A172 (cell line): ENCODE results near the gene KLK1. TPM values are rescaled to one million over a fixed set of nuclear protein-coding genes. Genes with fewer than 3 reads are reported as not detected.
"Not testable (repeated sequence)": the region's sequence is repeated elsewhere in the genome, so short reads cannot be mapped to it uniquely, and the experiment has no call there.

Experiments
- DNase-seq: peaks from one replicate; pipeline ENCODE4 v3.0.0-alpha.2; 2015; ENCODE audit warnings: low spot score
- total RNA-seq: library from RNA; depleted of rRNA; stranded (reverse); fragments of >200 nt; shearing (Covaris generic); gene quantifications from 2 replicates; pipeline ENCODE4 v1.2.3, GENCODE V29; 2014

Gene KLK1
- total RNA-seq, 1 experiment from 2014 or later = not detected

GRCh38 chr19:50817941-50818858, 5.4 kb downstream of the KLK1 start:
- DNase-seq = no peak

DNA sequence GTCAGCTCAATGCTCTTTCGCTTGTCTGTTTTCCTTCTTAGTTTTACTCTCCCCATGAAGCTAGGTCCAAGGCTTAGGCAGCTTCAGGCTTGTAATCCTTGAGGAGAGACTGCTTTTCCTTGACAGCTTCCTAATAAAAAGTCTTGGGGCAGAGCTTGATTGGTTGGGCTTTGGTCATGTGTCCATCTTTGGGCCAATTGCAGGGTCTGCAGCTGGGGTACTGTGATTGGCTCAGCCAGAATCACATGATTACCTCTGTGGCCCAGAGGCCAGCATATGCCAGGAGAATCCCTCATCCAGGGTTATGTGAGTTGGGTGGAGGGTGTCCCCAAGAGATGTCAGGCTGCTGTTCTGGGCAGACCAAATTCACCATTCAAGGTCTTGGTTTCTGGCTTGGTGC, 8.1 kb downstream of the KLK1 start:
- no peak for DNase-seq

- DNase-seq = no peak
Observed at GRCh38 chr19:50814883-50815282, 8.7 kb downstream of the KLK1 start.

GRCh38 chr19:50812474-50812873, 11.1 kb downstream of the KLK1 start:
- DNase-seq = no peak

DNA sequence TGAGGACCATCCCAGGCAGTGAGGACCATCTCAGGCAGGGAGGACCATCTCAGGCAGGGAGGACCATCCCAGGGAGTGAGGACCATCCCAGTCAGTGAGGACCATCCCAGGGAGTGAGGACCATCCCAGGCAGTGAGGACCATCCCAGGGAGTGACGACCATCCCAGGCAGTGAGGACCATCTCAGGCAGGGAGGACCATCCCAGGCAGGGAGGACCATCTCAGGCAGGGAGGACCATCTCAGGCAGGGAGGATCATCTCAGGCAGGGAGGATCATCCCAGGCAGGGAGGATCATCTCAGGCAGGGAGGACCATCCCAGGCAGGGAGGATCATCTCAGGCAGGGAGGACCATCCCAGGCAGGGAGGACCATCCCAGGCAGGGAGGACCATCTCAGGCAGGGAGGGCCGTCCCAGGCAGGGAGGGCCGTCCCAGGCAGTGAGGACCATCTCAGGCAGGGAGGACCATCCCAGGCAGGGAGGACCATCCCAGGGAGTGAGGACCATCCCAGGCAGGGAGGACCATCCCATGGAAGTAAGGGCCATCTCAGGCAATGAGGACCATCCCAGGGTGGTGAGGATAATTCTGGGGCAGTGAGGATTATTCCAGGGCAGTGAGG, 11.9 kb downstream of the KLK1 start:
- not testable (repeated sequence) for DNase-seq

DNA sequence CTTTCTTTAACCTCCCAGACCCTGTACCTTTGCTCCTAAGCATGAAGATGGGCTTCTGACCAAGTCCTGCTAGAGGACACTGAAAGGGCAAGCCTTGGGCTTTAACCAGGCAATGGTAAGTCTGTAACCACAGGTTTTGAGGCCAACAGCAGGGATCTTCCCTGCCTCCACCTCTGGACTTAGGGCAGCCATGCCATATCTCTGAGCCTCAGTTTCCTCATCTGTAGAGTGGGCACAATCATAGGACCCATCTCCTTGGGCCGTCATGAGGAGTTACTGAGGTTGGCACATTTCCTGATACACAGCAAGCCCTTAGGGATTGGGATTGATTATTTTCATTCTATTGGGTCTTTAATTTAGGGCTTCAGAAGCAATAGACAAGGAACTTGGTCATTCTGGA, 14.7 kb downstream of the KLK1 start:
- DNase-seq = no peak

- peak; percentile 98 for DNase-seq
Observed at GRCh38 chr19:50804420-50805272, 18.9 kb downstream of the KLK1 start.

- no peak for DNase-seq
Observed at GRCh38 chr19:50803633-50804419, 19.8 kb downstream of the KLK1 start.

GRCh38 chr19:50801107-50801506, 22.5 kb downstream of the KLK1 start:
- DNase-seq = no peak

DNA sequence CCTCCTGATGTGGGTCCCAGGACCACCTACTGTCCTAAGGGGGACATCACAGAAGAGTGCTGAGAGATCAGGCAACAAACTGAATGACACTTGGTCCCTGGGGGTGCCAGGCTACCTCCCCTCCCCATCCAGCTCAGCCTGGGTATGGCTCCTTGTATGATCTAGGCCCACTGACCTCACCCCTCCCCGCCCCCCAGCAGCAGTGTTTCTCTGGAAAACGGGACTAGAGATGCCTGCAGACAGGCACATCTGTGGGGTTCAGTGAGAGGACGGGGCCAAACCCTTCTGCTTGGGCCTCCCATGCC, 24.1 kb downstream of the KLK1 start:
- no peak for DNase-seq

DNA sequence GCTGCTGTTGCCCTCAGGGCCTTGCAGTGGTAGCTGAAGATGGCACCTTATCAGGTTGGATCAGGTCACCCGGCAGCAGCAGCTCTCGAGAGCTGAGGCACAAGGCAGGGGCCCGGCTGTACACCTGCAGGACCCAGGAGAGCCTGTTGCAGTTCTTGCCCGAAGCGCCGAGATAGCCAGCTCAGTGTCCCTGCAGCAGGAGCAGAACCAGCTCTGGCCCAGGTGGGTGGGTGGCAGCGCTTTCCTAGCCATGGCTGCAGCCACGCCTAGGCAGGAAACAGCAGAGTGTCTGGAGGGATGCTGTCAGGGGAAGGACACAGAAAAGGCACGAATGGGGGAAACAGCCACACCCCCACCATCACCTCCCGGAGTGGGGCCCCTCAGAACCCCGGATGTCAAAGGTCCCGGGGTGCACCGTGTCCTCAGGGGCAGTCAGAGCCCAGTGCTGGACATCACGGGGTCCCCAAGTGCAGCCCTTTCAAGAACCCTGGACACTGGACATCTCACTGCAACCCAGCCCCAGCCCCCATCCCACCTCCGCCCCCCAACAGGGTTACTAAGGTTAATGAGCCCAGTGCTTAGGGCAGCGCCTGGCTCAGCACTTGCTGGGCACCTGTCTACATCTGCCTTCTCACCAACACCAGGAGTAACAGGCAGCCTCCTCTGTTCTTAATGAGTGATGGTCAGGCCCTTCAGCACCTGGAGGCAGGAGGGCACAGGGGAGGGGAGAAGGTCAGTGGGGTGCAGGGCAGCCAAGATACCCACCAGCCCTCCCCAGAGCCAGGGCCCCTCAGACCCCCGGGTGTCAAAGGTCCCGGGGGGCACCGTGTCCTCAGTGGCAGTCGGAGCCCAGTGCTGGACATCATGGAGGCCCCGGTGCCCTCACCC, 24.7 kb downstream of the KLK1 start:
- DNase-seq = no peak

GRCh38 chr19:50797781-50798658, 25.6 kb downstream of the KLK1 start:
- DNase-seq = no peak

GRCh38 chr19:50797429-50797780, 26.2 kb downstream of the KLK1 start:
- no peak for DNase-seq

DNA sequence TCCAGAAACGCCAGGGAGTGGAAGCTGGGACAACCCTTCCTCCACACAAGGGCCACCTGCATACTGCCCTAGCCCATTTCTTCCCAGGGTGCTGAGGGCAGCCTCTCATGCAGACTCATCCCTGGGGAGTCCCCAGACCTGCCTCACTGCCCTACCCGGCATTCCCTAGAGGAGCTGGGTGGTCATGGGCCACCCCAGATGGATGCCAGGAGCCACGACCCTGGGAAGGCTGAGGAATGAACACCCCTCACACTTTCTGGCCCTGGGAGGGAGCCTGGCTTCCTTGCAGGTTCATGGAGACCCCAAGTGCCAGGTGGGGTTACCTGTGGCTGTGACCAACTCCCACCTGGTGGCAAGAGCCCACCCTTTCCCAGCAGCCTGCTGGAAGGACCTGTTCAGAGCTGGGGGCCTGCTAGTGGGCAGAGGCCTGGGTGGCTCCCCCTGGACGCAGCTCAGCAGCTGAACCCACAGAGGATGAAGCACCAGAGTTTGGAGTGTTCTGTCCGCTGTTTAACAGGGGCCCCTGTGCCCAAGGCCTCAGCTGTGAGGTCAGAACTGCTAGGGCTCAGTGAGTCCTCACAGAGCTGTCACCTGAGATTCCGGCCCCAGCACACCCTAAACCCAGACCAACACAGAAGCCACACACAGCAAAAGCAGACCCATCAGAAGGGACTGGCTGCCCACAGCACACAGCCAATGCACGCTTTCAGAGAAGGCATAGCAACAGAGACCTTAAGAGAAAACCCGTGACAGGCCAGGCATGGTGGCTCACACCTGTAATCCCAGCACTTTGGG, 26.8 kb downstream of the KLK1 start:
- no peak for DNase-seq

DNA sequence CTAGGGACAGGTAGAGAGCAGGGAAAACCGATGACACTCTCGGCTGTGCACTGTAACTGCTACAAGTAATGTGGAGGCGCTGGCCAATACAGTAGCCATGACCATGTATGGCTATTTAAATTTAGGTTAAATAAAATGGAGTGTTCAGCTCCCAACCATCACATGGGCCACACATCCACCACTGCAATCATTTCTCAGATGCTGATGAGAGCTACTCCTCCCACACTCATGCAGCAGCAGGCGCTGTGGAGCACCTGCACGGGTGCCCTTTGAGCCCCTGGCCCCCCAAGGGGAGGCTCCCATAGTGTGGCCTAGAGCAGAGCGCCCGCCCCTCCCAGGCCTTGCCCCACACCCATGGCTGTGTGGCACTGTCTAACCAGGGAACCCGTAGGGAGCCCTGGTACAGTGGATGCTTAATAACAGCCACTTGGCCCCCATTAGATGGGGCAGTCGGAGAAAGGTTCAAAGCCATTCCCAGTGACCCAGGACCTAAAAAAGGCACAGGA, 27.4 kb downstream of the KLK1 start:
- no peak for DNase-seq

DNA sequence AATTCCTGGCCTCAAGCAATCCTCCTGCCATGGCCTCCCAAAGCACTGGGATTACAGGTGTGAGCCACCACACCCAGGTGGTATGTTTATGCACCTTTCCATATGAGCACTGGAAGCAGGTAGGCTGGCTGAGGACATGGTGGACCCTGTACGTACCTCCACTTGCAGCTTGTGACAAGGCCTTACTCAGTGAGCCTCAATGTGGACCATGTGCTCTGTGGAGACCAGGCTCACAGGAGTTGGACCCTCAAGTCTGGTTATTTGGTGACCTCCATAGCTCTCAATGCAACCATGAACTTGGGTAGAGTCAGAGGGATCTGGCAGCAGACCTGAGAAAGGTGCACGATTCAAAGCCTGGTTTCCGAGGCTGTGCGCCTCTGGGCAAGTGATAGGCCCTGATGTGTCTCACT, 27.9 kb downstream of the KLK1 start:
- no peak for DNase-seq

DNA sequence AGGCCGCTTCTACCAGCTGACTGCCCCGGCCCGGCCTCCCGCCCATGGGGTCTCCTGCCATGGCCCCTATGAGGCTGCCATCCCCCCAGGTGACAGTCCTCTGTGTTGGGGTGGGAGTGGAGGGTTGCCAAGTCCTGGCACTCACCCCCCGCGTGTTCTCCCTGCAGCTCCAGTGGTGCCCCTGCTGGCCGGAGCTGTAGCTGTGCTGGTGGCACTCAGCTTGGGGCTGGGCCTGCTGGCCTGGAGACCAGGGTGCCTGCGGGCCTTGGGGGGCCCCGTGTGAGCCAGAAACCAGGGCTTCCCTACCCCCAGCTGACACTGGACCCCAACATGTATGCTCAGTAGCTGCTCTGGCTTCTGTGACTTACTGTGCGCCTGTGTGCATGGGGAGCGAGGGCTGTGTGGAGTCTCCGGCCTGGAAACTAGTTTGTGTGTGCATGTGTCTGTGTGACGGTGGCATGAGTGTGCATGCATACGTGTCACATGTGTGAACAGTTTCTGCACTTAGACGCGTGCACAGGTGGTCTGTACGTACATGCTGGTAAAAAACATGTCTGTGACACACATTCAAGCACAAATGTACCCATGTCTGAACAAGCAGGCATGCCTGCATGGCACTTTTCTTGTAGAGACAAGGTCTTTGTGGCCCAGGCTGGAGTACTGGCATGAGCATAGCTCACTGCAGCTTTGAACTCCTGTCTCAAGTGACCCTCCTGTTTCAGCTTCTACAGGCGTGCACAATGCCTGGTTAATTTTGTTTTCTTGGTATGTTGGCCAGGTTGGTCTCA, 28.5 kb downstream of the KLK1 start:
- no peak for DNase-seq
